Measurements from ENCODE around the gene TMEM8B. TPM values are rescaled to one million over a fixed set of nuclear protein-coding genes. Genes with fewer than 3 reads are reported as not detected.

The TMEM8B gene
- total and polyA plus RNA-seq, 2 donors, result 4.8 to 23.8 TPM

GRCh38 chr9:35798658-35799374 lies 30.2 kb upstream of the TMEM8B start:
- Histone ChIP-seq H3K27ac (ENCODE audit: low read depth) (no peak overlapping the region), H3K4me1 (ENCODE audit: insufficient read depth) (no peaks in the 10 kb centered on the region), H3K4me3 (ENCODE audit: low read depth, low read length) (no peak overlapping the region), H3K36me3 (ENCODE audit: insufficient read depth) (no peaks in the 10 kb centered on the region)
- no peak for DNase-seq (ENCODE audit: extremely low spot score)
- WGBS, result 89% methylated on average over 4 of the region's 4 CpGs

GRCh38 chr9:35800530-35800929 lies 28.5 kb upstream of the TMEM8B start:
- no peak overlapping the region for H3K27ac ChIP-seq (ENCODE audit: low read depth)
- H3K4me3 ChIP-seq (ENCODE audit: low read depth, low read length), result no peak overlapping the region
- WGBS, result 82% methylated on average over 7 of the region's 7 CpGs
- no peaks in the 10 kb centered on the region for H3K36me3 ChIP-seq (ENCODE audit: insufficient read depth)
- H3K4me1 ChIP-seq (ENCODE audit: insufficient read depth), result no peaks in the 10 kb centered on the region
- no peak for DNase-seq (ENCODE audit: extremely low spot score)

GRCh38 chr9:35801328-35802128 lies 27.5 kb upstream of the TMEM8B start:
- H3K27ac ChIP-seq (ENCODE audit: low read depth), result no peak overlapping the region

GRCh38 chr9:35806101-35806500 lies 22.9 kb upstream of the TMEM8B start:
- DNase-seq (ENCODE audit: extremely low spot score), result no peak
- no peak overlapping the region for H3K4me3 ChIP-seq (ENCODE audit: low read depth, low read length)
- H3K4me1 ChIP-seq (ENCODE audit: insufficient read depth), result no peaks in the 10 kb centered on the region
- H3K36me3 ChIP-seq (ENCODE audit: insufficient read depth), result no peaks in the 10 kb centered on the region
- 96% methylated on average over 8 of the region's 8 CpGs for WGBS
- H3K27ac ChIP-seq (ENCODE audit: low read depth), result no peak overlapping the region

More at GRCh38 chr9:35801328-35802128, 27.5 kb upstream of the TMEM8B start:
- H3K36me3 ChIP-seq (ENCODE audit: insufficient read depth), result no peaks in the 10 kb centered on the region
- H3K4me3 ChIP-seq (ENCODE audit: low read depth, low read length), result no peak overlapping the region
- H3K4me1 ChIP-seq (ENCODE audit: insufficient read depth), result no peaks in the 10 kb centered on the region
- 92% methylated on average over 13 of the region's 13 CpGs for WGBS
- DNase-seq (ENCODE audit: extremely low spot score), result no peak

GRCh38 chr9:35808433-35808832 lies 20.6 kb upstream of the TMEM8B start:
- no peak overlapping the region for H3K27ac ChIP-seq (ENCODE audit: low read depth)
- H3K36me3 ChIP-seq (ENCODE audit: insufficient read depth), result no peaks in the 10 kb centered on the region
- no peak overlapping the region for H3K4me3 ChIP-seq (ENCODE audit: low read depth, low read length)
- no peaks in the 10 kb centered on the region for H3K4me1 ChIP-seq (ENCODE audit: insufficient read depth)
- DNase-seq (ENCODE audit: extremely low spot score), result no peak
- 92% methylated on average over 9 of the region's 9 CpGs for WGBS

- Histone ChIP-seq H3K4me1 (ENCODE audit: insufficient read depth) (no peaks in the 10 kb centered on the region), H3K27ac (ENCODE audit: low read depth) (no peak overlapping the region), H3K36me3 (ENCODE audit: insufficient read depth) (no peaks in the 10 kb centered on the region), H3K4me3 (ENCODE audit: low read depth, low read length) (no peak overlapping the region)
- WGBS, result 92% methylated on average over 7 of the region's 7 CpGs
- DNase-seq (ENCODE audit: extremely low spot score), result no peak
Measured at GRCh38 chr9:35810122-35810521, 18.9 kb upstream of the TMEM8B start.

- Histone ChIP-seq H3K4me1 (ENCODE audit: insufficient read depth) (no peaks in the 10 kb centered on the region), H3K36me3 (ENCODE audit: insufficient read depth) (no peaks in the 10 kb centered on the region), H3K4me3 (ENCODE audit: low read depth, low read length) (peak overlapping the region; percentile 38), H3K27ac (ENCODE audit: low read depth) (no peak overlapping the region)
- WGBS, result 11% methylated on average over 12 of the region's 12 CpGs
- no peak for DNase-seq (ENCODE audit: extremely low spot score)
Measured at GRCh38 chr9:35811381-35812024, 17.5 kb upstream of the TMEM8B start.

- H3K27ac ChIP-seq (ENCODE audit: low read depth), result peak within 1 kb of the TSS; percentile 73
- no peaks in the 10 kb centered on the region for H3K36me3 ChIP-seq (ENCODE audit: insufficient read depth)
- peak; percentile 92 for DNase-seq (ENCODE audit: extremely low spot score)
- H3K4me1 ChIP-seq (ENCODE audit: insufficient read depth), result no peaks in the 10 kb centered on the region
- WGBS, result under 1% methylated on average over 28 of the region's 28 CpGs
- peak within 1 kb of the TSS; percentile 38 for H3K4me3 ChIP-seq (ENCODE audit: low read depth, low read length)
Measured at GRCh38 chr9:35812025-35812602, 16.9 kb upstream of the TMEM8B start, which contains the start of gene SPAG8. TSS of gene SPAG8 (minus strand) at chr9:35812262. CDS start at chr9:35812147, 115 bp downstream.

- Histone ChIP-seq H3K4me1 (ENCODE audit: insufficient read depth) (no peaks in the 10 kb centered on the region), H3K27ac (ENCODE audit: low read depth) (no peak overlapping the region), H3K4me3 (ENCODE audit: low read depth, low read length) (no peak overlapping the region), H3K36me3 (ENCODE audit: insufficient read depth) (no peaks in the 10 kb centered on the region)
- no peak for DNase-seq (ENCODE audit: extremely low spot score)
- WGBS, result 76% methylated on average over 10 of the region's 10 CpGs
Measured at GRCh38 chr9:35813434-35814105, 15.5 kb upstream of the TMEM8B start.

GRCh38 chr9:35814106-35814840 lies 14.8 kb upstream of the TMEM8B start:
- 8% methylated on average over 29 of the region's 29 CpGs for WGBS
- Histone ChIP-seq H3K36me3 (ENCODE audit: insufficient read depth) (no peaks in the 10 kb centered on the region), H3K4me1 (ENCODE audit: insufficient read depth) (no peaks in the 10 kb centered on the region), H3K27ac (ENCODE audit: low read depth) (peak overlapping the region; percentile 95), H3K4me3 (ENCODE audit: low read depth, low read length) (peak overlapping the region; percentile 87)
- no peak for DNase-seq (ENCODE audit: extremely low spot score)

GRCh38 chr9:35814841-35815543 lies 14.0 kb upstream of the TMEM8B start, which contains the start of gene HINT2:
TSS of gene HINT2 (minus strand) at chr9:35815042. CDS start at chr9:35814979, 63 bp downstream.
- H3K36me3 ChIP-seq (ENCODE audit: insufficient read depth), result no peaks in the 10 kb centered on the region
- peak within 1 kb of the TSS; percentile 87 for H3K4me3 ChIP-seq (ENCODE audit: low read depth, low read length)
- no peaks in the 10 kb centered on the region for H3K4me1 ChIP-seq (ENCODE audit: insufficient read depth)
- peak; percentile 98 for DNase-seq (ENCODE audit: extremely low spot score)
- under 1% methylated on average over 52 of the region's 52 CpGs for WGBS
- peak within 1 kb of the TSS; percentile 95 for H3K27ac ChIP-seq (ENCODE audit: low read depth)

- Histone ChIP-seq H3K4me1 (ENCODE audit: insufficient read depth) (no peaks in the 10 kb centered on the region), H3K27ac (ENCODE audit: low read depth) (no peak overlapping the region), H3K4me3 (ENCODE audit: low read depth, low read length) (no peak overlapping the region), H3K36me3 (ENCODE audit: insufficient read depth) (no peaks in the 10 kb centered on the region)
- DNase-seq (ENCODE audit: extremely low spot score), result no peak
- WGBS, result 35% methylated on average over 1 of the region's 1 CpG
Measured at GRCh38 chr9:35816708-35817107, 12.3 kb upstream of the TMEM8B start.
